A673 (cell line): ENCODE measurements around the gene ZNF670.

Experiments
- EZH2 ChIP-seq: fragments of 200-600 bp; sonication (generic); IDR thresholded peaks from 2 replicates; pipeline ENCODE4 v1.6.1; 2017; ENCODE audit warnings: borderline replicate concordance, low read depth, mild to moderate bottlenecking, mixed read lengths, antibody characterized with exemption, low read length; ENCODE audit not compliant: poor library complexity, severe bottlenecking
- TF ChIP-seq, protein P1 (sequence below): fragments of 300-800, 200-600 bp; sonication (generic); conservative IDR thresholded peaks from 2 replicates; pipeline ENCODE4 v1.5.1; 2017; ENCODE audit warnings: low read depth, mild to moderate bottlenecking, antibody characterized with exemption, low read length, moderate library complexity, mixed read lengths

DNA sequence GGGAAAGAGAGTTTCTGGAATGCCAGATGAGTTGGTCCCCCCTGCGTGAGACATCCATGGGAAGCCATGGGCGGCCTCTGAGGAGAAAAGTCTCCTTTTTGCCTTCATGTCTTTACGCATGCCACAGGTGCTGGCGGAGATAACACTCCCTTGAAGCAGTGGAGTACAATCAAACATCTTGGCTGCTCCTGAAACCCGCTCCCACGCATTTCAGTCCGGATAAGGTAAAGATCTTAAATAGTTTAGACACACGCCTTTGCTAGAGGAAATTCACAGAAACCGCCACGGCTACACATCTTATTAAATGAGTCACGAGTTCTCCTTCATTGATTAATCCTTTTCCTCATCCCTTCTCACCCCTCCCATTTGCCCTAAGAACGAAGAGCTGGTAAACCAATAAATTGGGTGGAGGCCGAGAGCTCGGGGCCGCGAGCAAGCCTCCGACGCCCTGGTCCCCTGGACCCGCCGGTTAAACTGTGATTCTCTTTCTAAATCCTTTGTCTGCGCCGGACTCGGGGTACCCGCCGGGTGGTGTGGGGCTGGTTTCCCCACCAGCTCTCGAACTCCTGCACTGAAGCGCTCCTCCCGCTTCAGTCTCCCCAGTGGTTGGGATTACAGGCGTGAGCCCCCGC, 32.1 kb upstream of the ZNF670 start:
- TF ChIP-seq, protein P1, sequence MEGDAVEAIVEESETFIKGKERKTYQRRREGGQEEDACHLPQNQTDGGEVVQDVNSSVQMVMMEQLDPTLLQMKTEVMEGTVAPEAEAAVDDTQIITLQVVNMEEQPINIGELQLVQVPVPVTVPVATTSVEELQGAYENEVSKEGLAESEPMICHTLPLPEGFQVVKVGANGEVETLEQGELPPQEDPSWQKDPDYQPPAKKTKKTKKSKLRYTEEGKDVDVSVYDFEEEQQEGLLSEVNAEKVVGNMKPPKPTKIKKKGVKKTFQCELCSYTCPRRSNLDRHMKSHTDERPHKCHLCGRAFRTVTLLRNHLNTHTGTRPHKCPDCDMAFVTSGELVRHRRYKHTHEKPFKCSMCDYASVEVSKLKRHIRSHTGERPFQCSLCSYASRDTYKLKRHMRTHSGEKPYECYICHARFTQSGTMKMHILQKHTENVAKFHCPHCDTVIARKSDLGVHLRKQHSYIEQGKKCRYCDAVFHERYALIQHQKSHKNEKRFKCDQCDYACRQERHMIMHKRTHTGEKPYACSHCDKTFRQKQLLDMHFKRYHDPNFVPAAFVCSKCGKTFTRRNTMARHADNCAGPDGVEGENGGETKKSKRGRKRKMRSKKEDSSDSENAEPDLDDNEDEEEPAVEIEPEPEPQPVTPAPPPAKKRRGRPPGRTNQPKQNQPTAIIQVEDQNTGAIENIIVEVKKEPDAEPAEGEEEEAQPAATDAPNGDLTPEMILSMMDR, result no peak
- TF ChIP-seq EZH2, result no peak
